GM11168 (cell line): Measurements from ENCODE around the gene NAT10.

Source experiments
- in situ Hi-C: fragments of 300-500 bp; cut with MboI; formaldehyde crosslinking; loops from one replicate; pipeline ENCODE4 v1.12.0; 2022; ENCODE audit warnings: low sequenced_read_pairs; ENCODE audit not compliant: unreplicated experiment

NAT10 gene

GRCh38 chr11:34104680-34105078 is 750 bp upstream of the NAT10 start:
- in situ Hi-C loops: no loop called here

GRCh38 chr11:34105957-34106504 is 602 bp downstream of the NAT10 start:
- in situ Hi-C loops: no loop called here

GRCh38 chr11:34111722-34112270 is 6.4 kb downstream of the NAT10 start:
- in situ Hi-C loops: no loop called here

GRCh38 chr11:34114014-34114413 is 8.6 kb downstream of the NAT10 start:
- in situ Hi-C loops: no loop called here

GRCh38 chr11:34114471-34114870 is 9.0 kb downstream of the NAT10 start:
- in situ Hi-C loops: no loop called here

- in situ Hi-C loops: no loop called here
Observed at GRCh38 chr11:34120651-34121050, 15.2 kb downstream of the NAT10 start.

- in situ Hi-C loops: no loop called here
Observed at GRCh38 chr11:34124885-34125668, 19.6 kb downstream of the NAT10 start.

GRCh38 chr11:34126959-34127848 is 21.8 kb downstream of the NAT10 start:
- in situ Hi-C loops: no loop called here

GRCh38 chr11:34128824-34129223 is 23.4 kb downstream of the NAT10 start:
- in situ Hi-C loops: no loop called here

GRCh38 chr11:34132261-34132965 is 27.0 kb downstream of the NAT10 start:
- in situ Hi-C loops: no loop called here

- in situ Hi-C loops: no loop called here
Observed at GRCh38 chr11:34134765-34135164, 29.3 kb downstream of the NAT10 start.

GRCh38 chr11:34135439-34135838 is 30.0 kb downstream of the NAT10 start:
- in situ Hi-C loops: no loop called here

GRCh38 chr11:34136420-34136819 is 31.0 kb downstream of the NAT10 start:
- in situ Hi-C loops: no loop called here

GRCh38 chr11:34139346-34139745 is 33.9 kb downstream of the NAT10 start:
- in situ Hi-C loops: no loop called here

- in situ Hi-C loops: no loop called here
Observed at GRCh38 chr11:34140149-34140548, 34.7 kb downstream of the NAT10 start.

- in situ Hi-C loops: no loop called here
Observed at GRCh38 chr11:34143048-34143447, 37.6 kb downstream of the NAT10 start.

GRCh38 chr11:34145073-34145472 is 39.6 kb downstream of the NAT10 start:
- in situ Hi-C loops: no loop called here

GRCh38 chr11:34145847-34146381 is 40.5 kb downstream of the NAT10 start:
- in situ Hi-C loops: no loop called here

GRCh38 chr11:34146411-34146810 is 41.0 kb downstream of the NAT10 start:
- in situ Hi-C loops: no loop called here

- in situ Hi-C loops: no loop called here
Observed at GRCh38 chr11:34146866-34147265, 41.4 kb downstream of the NAT10 start.
